Cardiac muscle cell (in vitro differentiated cells and primary cell): Measurements from ENCODE around the gene INO80C. TPM values are rescaled to one million over a fixed set of nuclear protein-coding genes. Genes with fewer than 3 reads are reported as not detected.

ENCODE experiments used
- DNase-seq, 2 donors: peaks; one replicate each; pipeline versions ENCODE4 v3.0.0 to v3.0.0-alpha.2; 2010 to 2017; ENCODE audit warnings: low read depth in 1 of 2, low spot score in 1 of 2
- H3K27ac ChIP-seq: fragments of 200-600 bp; sonication (generic); 2 replicates; pipeline ENCODE4 v1.5.1; 2016
- H3K27me3 ChIP-seq: fragments of 200-600 bp; sonication (generic); 2 replicates; pipeline ENCODE4 v1.6.0; 2016; ENCODE audit warnings: control low read depth
- H3K36me3 ChIP-seq: fragments of 200-600 bp; sonication (generic); 2 replicates; pipeline ENCODE4 v1.5.1; 2016; ENCODE audit warnings: control low read depth
- H3K4me1 ChIP-seq: fragments of 200-600 bp; sonication (generic); 2 replicates; pipeline ENCODE4 v1.8.1; 2017; ENCODE audit warnings: low read depth, mild to moderate bottlenecking, mixed run types
- H3K4me3 ChIP-seq: fragments of 200-600 bp; sonication (generic); 2 replicates; pipeline ENCODE4 v1.5.1; 2016; ENCODE audit warnings: mild to moderate bottlenecking
- H3K9me3 ChIP-seq: fragments of 200-600 bp; sonication (generic); 2 replicates; pipeline ENCODE4 v1.5.1; 2017; ENCODE audit warnings: low read depth, mild to moderate bottlenecking, control low read depth
- CTCF ChIP-seq: IDR thresholded peaks from 2 replicates; pipeline ENCODE4 v1.5.1; 2012; ENCODE audit warnings: low read depth, mild to moderate bottlenecking, low read length
- polyA plus RNA-seq: library from polyadenylated mRNA; unstranded; fragments of >200 nt; fragmentation: Nextera tagmentation; extraction: Ambion mirVana; gene quantifications from 2 replicates; pipeline ENCODE4 v1.2.1, GENCODE V29; 2016
- total RNA-seq: library from RNA; depleted of rRNA; stranded (reverse); fragments of >200 nt; gene quantifications from 2 replicates; pipeline ENCODE4 v1.2.3, GENCODE V29; 2016

INO80C gene
- total and polyA plus RNA-seq, 2 experiments from 2014 or later, result 13.5 to 27.8 TPM

- H3K36me3 ChIP-seq, result no peaks in the 10 kb centered on the region
- H3K4me1 ChIP-seq, result peaks cover 16% of the 10 kb centered on the region
- no peak overlapping the region for H3K4me3 ChIP-seq
- H3K27ac ChIP-seq, result no peak overlapping the region
- H3K27me3 ChIP-seq, result no peaks in the 10 kb centered on the region
- H3K9me3 ChIP-seq, result no peaks in the 10 kb centered on the region
- no peak for TF ChIP-seq CTCF
- no peak for DNase-seq
These were observed 17.8 kb upstream of the INO80C start for GRCh38 chr18:35515460-35516130.

- no peak for DNase-seq
- no peak overlapping the region for H3K4me3 ChIP-seq
- no peaks in the 10 kb centered on the region for H3K27me3 ChIP-seq
- H3K36me3 ChIP-seq, result no peaks in the 10 kb centered on the region
- no peak overlapping the region for H3K27ac ChIP-seq
- TF ChIP-seq CTCF, result no peak
- no peaks in the 10 kb centered on the region for H3K9me3 ChIP-seq
- H3K4me1 ChIP-seq, result peaks cover 16% of the 10 kb centered on the region
These were observed 17.1 kb upstream of the INO80C start for GRCh38 chr18:35514752-35515459.

GRCh38 chr18:35514283-35514682 is 16.5 kb upstream of the INO80C start:
- TF ChIP-seq CTCF, result no peak
- Histone ChIP-seq H3K4me3 (no peak overlapping the region), H3K36me3 (no peaks in the 10 kb centered on the region)

GRCh38 chr18:35513181-35513936 is 15.6 kb upstream of the INO80C start:
- H3K9me3 ChIP-seq, result no peaks in the 10 kb centered on the region
- no peaks in the 10 kb centered on the region for H3K36me3 ChIP-seq
- peaks cover 16% of the 10 kb centered on the region for H3K4me1 ChIP-seq
- no peak for TF ChIP-seq CTCF
- peak overlapping the region; percentile 80 for H3K27ac ChIP-seq
- H3K4me3 ChIP-seq, result no peak overlapping the region
- peak; percentile 52 to 88 for DNase-seq
- no peaks in the 10 kb centered on the region for H3K27me3 ChIP-seq

More at GRCh38 chr18:35514283-35514682, 16.5 kb upstream of the INO80C start:
- Histone ChIP-seq H3K4me1 (peaks cover 16% of the 10 kb centered on the region), H3K9me3 (no peaks in the 10 kb centered on the region), H3K27me3 (no peaks in the 10 kb centered on the region), H3K27ac (peak overlapping the region; percentile 12)
- DNase-seq, result no peak

- Histone ChIP-seq H3K36me3 (no peaks in the 10 kb centered on the region), H3K4me3 (no peak overlapping the region), H3K9me3 (no peaks in the 10 kb centered on the region), H3K4me1 (peaks cover 16% of the 10 kb centered on the region), H3K27me3 (no peaks in the 10 kb centered on the region), H3K27ac (no peak overlapping the region)
- TF ChIP-seq CTCF, result no peak
- no peak for DNase-seq
These were observed 15.0 kb upstream of the INO80C start for GRCh38 chr18:35512761-35513160.
